Embryonic facial prominence (tissue), 1 donor: Measurements from ENCODE around the gene NEDD4L.

ENCODE experiments used
- DNase-seq: peaks from one replicate; pipeline ENCODE4 v3.0.0-alpha.2; 2016; ENCODE audit errors: extremely low spot score

Gene NEDD4L

GRCh38 chr18:58052960-58053359 lies 8.9 kb downstream of the NEDD4L start:
- DNase-seq: no peak

- no peak for DNase-seq
These were observed 10.2 kb downstream of the NEDD4L start for GRCh38 chr18:58054041-58054781.

- no peak for DNase-seq
These were observed 12.0 kb downstream of the NEDD4L start for GRCh38 chr18:58055890-58056558.

GRCh38 chr18:58056852-58057251 lies 12.8 kb downstream of the NEDD4L start:
- DNase-seq: no peak

GRCh38 chr18:58057291-58057965 lies 13.4 kb downstream of the NEDD4L start:
- no peak for DNase-seq

- no peak for DNase-seq
These were observed 14.7 kb downstream of the NEDD4L start for GRCh38 chr18:58058720-58059119.

- no peak for DNase-seq
These were observed 16.2 kb downstream of the NEDD4L start for GRCh38 chr18:58060254-58060653.

GRCh38 chr18:58061349-58061748 lies 17.3 kb downstream of the NEDD4L start:
- no peak for DNase-seq

GRCh38 chr18:58064406-58064998 lies 20.5 kb downstream of the NEDD4L start:
- DNase-seq: no peak

GRCh38 chr18:58065956-58066355 lies 21.9 kb downstream of the NEDD4L start:
- DNase-seq: no peak

- no peak for DNase-seq
These were observed 23.6 kb downstream of the NEDD4L start for GRCh38 chr18:58067601-58068000.

GRCh38 chr18:58069099-58069498 lies 25.1 kb downstream of the NEDD4L start:
- no peak for DNase-seq

GRCh38 chr18:58069721-58070292 lies 25.8 kb downstream of the NEDD4L start:
- DNase-seq: no peak

- DNase-seq: no peak
These were observed 32.0 kb downstream of the NEDD4L start for GRCh38 chr18:58076052-58076451.

- DNase-seq: no peak
These were observed 33.3 kb downstream of the NEDD4L start for GRCh38 chr18:58077329-58077728.

GRCh38 chr18:58078889-58079573 lies 35.0 kb downstream of the NEDD4L start:
- DNase-seq: no peak

GRCh38 chr18:58080451-58080850 lies 36.4 kb downstream of the NEDD4L start:
- DNase-seq: no peak

GRCh38 chr18:58087928-58088690 lies 44.1 kb downstream of the NEDD4L start:
- no peak for DNase-seq

GRCh38 chr18:58088691-58089065 lies 44.7 kb downstream of the NEDD4L start:
- DNase-seq: no peak

- no peak for DNase-seq
These were observed 47.1 kb downstream of the NEDD4L start for GRCh38 chr18:58091099-58091611.
